ENCODE measurements around the gene IGF1R.

IGF1R gene

DNA sequence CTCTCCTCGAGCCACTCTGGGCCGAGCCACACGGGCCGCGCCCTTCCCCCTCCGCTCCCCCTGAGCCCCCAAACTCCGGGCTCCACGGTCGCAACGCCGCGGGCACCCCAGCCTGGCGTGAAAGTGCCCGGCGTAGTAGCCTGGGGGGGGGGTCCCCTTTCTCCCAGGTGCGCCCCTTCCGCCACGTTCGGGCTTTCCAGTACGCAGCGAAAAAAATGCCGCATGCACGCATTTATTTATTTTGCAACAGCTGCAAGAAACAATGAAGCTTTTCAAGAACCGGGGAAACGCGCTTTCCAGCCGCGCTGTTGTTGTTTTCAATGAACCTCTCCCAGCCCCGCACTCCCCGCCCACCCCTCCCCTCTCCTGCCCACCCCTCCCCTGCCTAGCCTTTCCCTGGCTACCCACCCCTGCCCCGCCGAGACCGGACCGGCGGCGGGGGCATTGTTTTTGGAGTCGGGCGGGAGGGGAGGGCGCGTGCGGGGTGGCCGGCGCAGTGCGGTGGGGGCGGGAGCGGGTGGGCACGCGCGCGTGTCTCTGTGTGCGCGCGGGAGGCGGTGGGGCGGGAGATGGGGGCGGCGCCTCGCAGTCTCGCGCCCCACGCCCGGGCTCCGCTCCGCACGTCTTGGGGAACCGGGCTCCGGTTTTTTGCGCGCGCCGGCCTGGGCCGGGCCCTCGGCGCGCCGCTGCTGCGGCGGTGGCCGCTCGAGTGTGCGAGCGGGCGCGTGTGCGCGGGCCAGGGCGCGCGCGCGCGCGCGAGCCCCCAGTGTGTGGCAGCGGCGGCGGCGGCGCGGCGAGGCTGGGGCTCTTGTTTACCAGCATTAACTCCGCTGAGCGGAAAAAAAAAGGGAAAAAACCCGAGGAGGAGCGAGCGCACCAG, at the start of gene IGF1R:
Gene IGF1R, plus strand, starts transcription at position 766 of the 880 bp plus-strand sequence. CDS start 1,043 bp downstream, outside the sequence.
- TF ChIP-seq, protein P1, sequence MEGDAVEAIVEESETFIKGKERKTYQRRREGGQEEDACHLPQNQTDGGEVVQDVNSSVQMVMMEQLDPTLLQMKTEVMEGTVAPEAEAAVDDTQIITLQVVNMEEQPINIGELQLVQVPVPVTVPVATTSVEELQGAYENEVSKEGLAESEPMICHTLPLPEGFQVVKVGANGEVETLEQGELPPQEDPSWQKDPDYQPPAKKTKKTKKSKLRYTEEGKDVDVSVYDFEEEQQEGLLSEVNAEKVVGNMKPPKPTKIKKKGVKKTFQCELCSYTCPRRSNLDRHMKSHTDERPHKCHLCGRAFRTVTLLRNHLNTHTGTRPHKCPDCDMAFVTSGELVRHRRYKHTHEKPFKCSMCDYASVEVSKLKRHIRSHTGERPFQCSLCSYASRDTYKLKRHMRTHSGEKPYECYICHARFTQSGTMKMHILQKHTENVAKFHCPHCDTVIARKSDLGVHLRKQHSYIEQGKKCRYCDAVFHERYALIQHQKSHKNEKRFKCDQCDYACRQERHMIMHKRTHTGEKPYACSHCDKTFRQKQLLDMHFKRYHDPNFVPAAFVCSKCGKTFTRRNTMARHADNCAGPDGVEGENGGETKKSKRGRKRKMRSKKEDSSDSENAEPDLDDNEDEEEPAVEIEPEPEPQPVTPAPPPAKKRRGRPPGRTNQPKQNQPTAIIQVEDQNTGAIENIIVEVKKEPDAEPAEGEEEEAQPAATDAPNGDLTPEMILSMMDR (conservative IDR thresholded peaks at IDR 0.05): peak; percentile 76
- TF ChIP-seq ZFX (IDR thresholded peaks at IDR 0.05): no peak
- H3K27ac ChIP-seq: peak within 1 kb of the TSS; percentile 64

- TF ChIP-seq, protein P1 (conservative IDR thresholded peaks at IDR 0.05): no peak
- TF ChIP-seq ZFX (IDR thresholded peaks at IDR 0.05): no peak
- H3K27ac ChIP-seq: no peak overlapping the region
These were observed 48.2 kb upstream of the IGF1R start for GRCh38 chr15:98599909-98600691.

DNA sequence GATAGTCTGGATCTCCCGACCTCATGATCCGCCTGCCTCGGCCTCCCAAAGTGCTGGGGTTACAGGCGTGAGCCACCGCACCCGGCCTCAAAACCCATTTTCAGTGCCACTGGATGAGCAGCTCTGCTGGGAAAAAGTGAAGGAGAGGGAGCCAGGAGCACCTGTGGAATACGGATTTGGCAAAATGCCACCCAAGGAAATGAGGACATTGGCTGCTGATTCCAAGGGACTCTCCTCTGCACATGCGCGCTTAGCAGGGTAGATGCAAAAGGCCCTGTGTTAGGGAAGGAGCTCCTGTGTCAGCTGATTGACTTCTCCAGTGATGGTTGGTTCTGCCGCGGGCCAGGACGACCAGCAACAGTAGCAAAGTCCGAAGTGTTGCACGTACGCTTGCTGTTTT, 43.4 kb upstream of the IGF1R start:
- no peak overlapping the region for H3K27ac ChIP-seq
- TF ChIP-seq, protein P1 (conservative IDR thresholded peaks at IDR 0.05): no peak
- no peak for TF ChIP-seq ZFX (IDR thresholded peaks at IDR 0.05)

- no peak overlapping the region for H3K27ac ChIP-seq
- TF ChIP-seq, protein P1 (conservative IDR thresholded peaks at IDR 0.05): no peak
- TF ChIP-seq ZFX (IDR thresholded peaks at IDR 0.05): no peak
These were observed 39.0 kb upstream of the IGF1R start for GRCh38 chr15:98609144-98609852.

DNA sequence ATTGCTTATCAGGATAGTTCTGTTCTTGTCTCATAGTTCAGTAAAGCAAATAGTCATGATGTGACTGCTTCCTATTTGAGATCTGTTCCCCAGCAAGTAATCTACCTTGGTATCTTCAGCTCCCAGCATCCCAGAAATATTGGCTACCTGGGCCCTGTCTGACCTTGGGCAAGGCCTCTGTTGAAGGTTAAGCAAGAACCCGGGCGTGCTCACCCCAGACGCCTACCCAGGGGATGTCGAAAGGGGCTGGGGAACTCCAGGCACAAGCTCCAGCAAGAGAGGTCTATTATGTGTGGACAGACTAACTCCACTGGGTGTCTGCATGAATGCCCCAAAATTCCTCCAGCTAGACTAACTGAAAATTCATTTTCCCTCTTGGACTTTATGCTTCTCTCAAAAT, 37.3 kb upstream of the IGF1R start:
- no peak for TF ChIP-seq ZFX (IDR thresholded peaks at IDR 0.05)
- TF ChIP-seq, protein P1 (conservative IDR thresholded peaks at IDR 0.05): no peak
- H3K27ac ChIP-seq: no peak overlapping the region

GRCh38 chr15:98611808-98612207, 36.5 kb upstream of the IGF1R start:
- peak overlapping the region; percentile 21; the same call in 1 of the 2 replicates for H3K27ac ChIP-seq

More at GRCh38 chr15:98611808-98612207, 36.5 kb upstream of the IGF1R start:
- TF ChIP-seq ZFX (IDR thresholded peaks at IDR 0.05): no peak
- TF ChIP-seq, protein P1 (conservative IDR thresholded peaks at IDR 0.05): no peak
